ENCODE measurements around the gene ILK.

Gene ILK

DNA sequence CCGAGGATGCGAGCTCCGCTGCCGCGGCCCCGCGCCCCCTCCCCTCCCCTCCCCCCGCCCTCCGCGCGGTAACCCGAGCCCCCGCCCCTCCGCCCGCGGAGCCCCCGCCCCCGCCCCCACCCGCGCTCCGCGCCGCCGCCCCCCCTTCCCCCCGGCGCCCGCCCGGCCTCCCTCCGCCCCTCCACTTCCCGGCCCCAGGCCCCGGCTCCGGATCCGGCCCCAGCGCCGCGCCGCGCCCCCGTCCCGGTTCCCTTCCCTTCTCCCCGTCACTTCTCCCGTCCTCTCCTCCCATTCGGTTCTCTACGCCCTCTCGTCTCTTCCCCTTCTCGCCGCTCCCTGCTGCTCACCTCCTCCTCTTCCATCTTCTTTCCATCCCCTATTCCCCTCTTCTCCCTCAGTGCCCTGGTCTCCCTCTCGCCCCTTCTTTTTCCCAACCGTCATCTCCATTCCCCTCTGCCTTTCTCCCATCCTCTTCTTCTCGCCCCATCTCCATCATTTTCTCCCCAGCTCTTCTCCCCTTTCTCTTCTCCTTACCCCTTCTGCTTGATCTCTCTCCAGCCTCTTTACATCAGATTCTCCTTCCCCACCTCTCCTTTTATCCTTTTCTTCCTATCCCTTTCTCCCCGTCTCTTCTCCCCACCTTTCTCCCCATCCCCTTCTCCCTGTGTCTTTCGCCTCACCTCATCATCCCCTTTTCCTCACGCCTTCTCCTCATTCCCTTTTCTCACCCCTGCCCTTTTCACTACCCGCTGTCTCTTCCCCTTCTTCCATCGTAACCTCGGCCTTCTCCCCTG, 52.4 kb downstream of the ILK start, which contains the start of gene DCHS1:
TSS of gene DCHS1 (minus strand) at position 20 of the 794 bp plus-strand sequence. CDS start 14,196 bp downstream, outside the sequence.
- Histone ChIP-seq H3K4me2 (ENCODE audit: low read length, poor library complexity, severe bottlenecking) (peak within 1 kb of the TSS; percentile 63), H2BK120ac (ENCODE audit: low read depth, low read length) (peak within 1 kb of the TSS; percentile 87), H3K9me3 (ENCODE audit: control insufficient read depth, low read length) (no peaks in the 10 kb centered on the region), H3K27ac (ENCODE audit: low read length, poor library complexity, severe bottlenecking) (no peak within 1 kb of the TSS), H3K27me3 (ENCODE audit: control insufficient read depth in 1 of 2, insufficient read depth in 1 of 2, low read length in 2 of 2) (peaks cover 49 to 56% of the 10 kb centered on the region in 2 experiments), H2AK5ac (ENCODE audit: low read length, severe bottlenecking) (no peak within 1 kb of the TSS), H3K18ac (ENCODE audit: low read depth in 1 of 2, low read length in 2 of 2) (peak within 1 kb of the TSS; percentile 77 to 95), H3K9ac (ENCODE audit: low read length) (peak within 1 kb of the TSS; percentile 28), H3K4me3 (ENCODE audit: insufficient read depth in 1 of 2, low read depth in 1 of 2, low read length in 2 of 2) (peak within 1 kb of the TSS; percentile 64 to 66), H3K4me1 (ENCODE audit: control insufficient read depth, insufficient read depth, low read depth, low read length) (peaks cover 7% of the 10 kb centered on the region), H3K79me1 (replicated peaks; ENCODE audit: low read length, poor library complexity, severe bottlenecking) (no peaks in the 10 kb centered on the region), H2BK12ac (ENCODE audit: low read length in 2 of 2) (peak within 1 kb of the TSS; percentile 49 to 89), H3K36me3 (ENCODE audit: control insufficient read depth in 1 of 2, insufficient read depth in 2 of 2, low read depth in 1 of 2, low read length in 2 of 2) (no peaks in the 10 kb centered on the region), H4K91ac (ENCODE audit: low read length) (peak within 1 kb of the TSS; percentile 93), H3K23ac (ENCODE audit: low read length in 2 of 2) (peak within 1 kb of the TSS in 1 of 2 experiments; percentile 83), H2BK5ac (ENCODE audit: low read depth, low read length, poor library complexity, severe bottlenecking) (no peak within 1 kb of the TSS), H2BK15ac (ENCODE audit: low read depth, poor library complexity, severe bottlenecking) (peak within 1 kb of the TSS; percentile 60), H3K4ac (ENCODE audit: low read depth in 1 of 2, low read length in 2 of 2) (peak within 1 kb of the TSS; percentile 81 to 99), H3K14ac (ENCODE audit: low read length in 2 of 2) (peak within 1 kb of the TSS in 1 of 2 experiments; percentile 96), H4K8ac (ENCODE audit: low read length) (peak within 1 kb of the TSS; percentile 78), H2AFZ (ENCODE audit: low read depth, low read length) (peak within 1 kb of the TSS; percentile 74)
- DNase-seq = peak; percentile 26
- 5% methylated on average over 28 of the region's 56 CpGs for WGBS

- H3K27me3 ChIP-seq (ENCODE audit: control insufficient read depth in 1 of 2, insufficient read depth in 1 of 2, low read length in 2 of 2) = peaks cover 45 to 50% of the 10 kb centered on the region in 2 experiments
- H3K79me1 ChIP-seq (replicated peaks; ENCODE audit: low read length, poor library complexity, severe bottlenecking) = no peaks in the 10 kb centered on the region
- peak overlapping the region in 1 of 2 experiments; percentile 89 for H2BK12ac ChIP-seq (ENCODE audit: low read length in 2 of 2)
- H3K4me1 ChIP-seq (ENCODE audit: control insufficient read depth, insufficient read depth, low read depth, low read length) = peaks cover 7% of the 10 kb centered on the region
- no peak overlapping the region for H2AFZ ChIP-seq (ENCODE audit: low read depth, low read length)
- no peak overlapping the region for H3K4me3 ChIP-seq (ENCODE audit: insufficient read depth in 1 of 2, low read depth in 1 of 2, low read length in 2 of 2)
- H3K9me3 ChIP-seq (ENCODE audit: control insufficient read depth, low read length) = no peaks in the 10 kb centered on the region
- H3K18ac ChIP-seq (ENCODE audit: low read depth in 1 of 2, low read length in 2 of 2) = peak overlapping the region; percentile 17 to 95
- no peak overlapping the region for H2BK120ac ChIP-seq (ENCODE audit: low read depth, low read length)
- H3K9ac ChIP-seq (ENCODE audit: low read length) = no peak overlapping the region
- no peak overlapping the region for H4K8ac ChIP-seq (ENCODE audit: low read length)
- H4K91ac ChIP-seq (ENCODE audit: low read length) = no peak overlapping the region
- no peak overlapping the region for H3K27ac ChIP-seq (ENCODE audit: low read length, poor library complexity, severe bottlenecking)
- no peak overlapping the region for H3K4me2 ChIP-seq (ENCODE audit: low read length, poor library complexity, severe bottlenecking)
- H2AK5ac ChIP-seq (ENCODE audit: low read length, severe bottlenecking) = no peak overlapping the region
- H3K23ac ChIP-seq (ENCODE audit: low read length in 2 of 2) = no peak overlapping the region
- no peaks in the 10 kb centered on the region for H3K36me3 ChIP-seq (ENCODE audit: control insufficient read depth in 1 of 2, insufficient read depth in 2 of 2, low read depth in 1 of 2, low read length in 2 of 2)
- no peak overlapping the region for H3K14ac ChIP-seq (ENCODE audit: low read length in 2 of 2)
- no peak overlapping the region for H2BK5ac ChIP-seq (ENCODE audit: low read depth, low read length, poor library complexity, severe bottlenecking)
- WGBS = 55% methylated on average over 4 of the region's 4 CpGs
- no peak overlapping the region for H3K4ac ChIP-seq (ENCODE audit: low read depth in 1 of 2, low read length in 2 of 2)
- no peak overlapping the region for H2BK15ac ChIP-seq (ENCODE audit: low read depth, poor library complexity, severe bottlenecking)
- DNase-seq = no peak
Observed at GRCh38 chr11:6656584-6656915, 53.0 kb downstream of the ILK start.

- H2BK120ac ChIP-seq (ENCODE audit: low read depth, low read length) = no peak overlapping the region
- no peak overlapping the region for H4K8ac ChIP-seq (ENCODE audit: low read length)
- no peaks in the 10 kb centered on the region for H3K36me3 ChIP-seq (ENCODE audit: control insufficient read depth in 1 of 2, insufficient read depth in 2 of 2, low read depth in 1 of 2, low read length in 2 of 2)
- no peak overlapping the region for H3K18ac ChIP-seq (ENCODE audit: low read depth in 1 of 2, low read length in 2 of 2)
- H2BK5ac ChIP-seq (ENCODE audit: low read depth, low read length, poor library complexity, severe bottlenecking) = no peak overlapping the region
- no peak overlapping the region for H2AK5ac ChIP-seq (ENCODE audit: low read length, severe bottlenecking)
- H3K9me3 ChIP-seq (ENCODE audit: control insufficient read depth, low read length) = no peaks in the 10 kb centered on the region
- H2BK12ac ChIP-seq (ENCODE audit: low read length in 2 of 2) = peak overlapping the region in 1 of 2 experiments; percentile 15
- no peak overlapping the region for H3K4ac ChIP-seq (ENCODE audit: low read depth in 1 of 2, low read length in 2 of 2)
- peaks cover 7% of the 10 kb centered on the region for H3K4me1 ChIP-seq (ENCODE audit: control insufficient read depth, insufficient read depth, low read depth, low read length)
- H2AFZ ChIP-seq (ENCODE audit: low read depth, low read length) = no peak overlapping the region
- H4K91ac ChIP-seq (ENCODE audit: low read length) = peak overlapping the region; percentile 71
- no peak overlapping the region for H3K23ac ChIP-seq (ENCODE audit: low read length in 2 of 2)
- peaks cover 42 to 46% of the 10 kb centered on the region in 2 experiments for H3K27me3 ChIP-seq (ENCODE audit: control insufficient read depth in 1 of 2, insufficient read depth in 1 of 2, low read length in 2 of 2)
- WGBS = 38% methylated on average over 4 of the region's 5 CpGs
- DNase-seq = no peak
- no peak overlapping the region for H3K4me2 ChIP-seq (ENCODE audit: low read length, poor library complexity, severe bottlenecking)
- H3K79me1 ChIP-seq (replicated peaks; ENCODE audit: low read length, poor library complexity, severe bottlenecking) = no peaks in the 10 kb centered on the region
- no peak overlapping the region for H3K14ac ChIP-seq (ENCODE audit: low read length in 2 of 2)
- H3K9ac ChIP-seq (ENCODE audit: low read length) = no peak overlapping the region
- no peak overlapping the region for H2BK15ac ChIP-seq (ENCODE audit: low read depth, poor library complexity, severe bottlenecking)
- H3K4me3 ChIP-seq (ENCODE audit: insufficient read depth in 1 of 2, low read depth in 1 of 2, low read length in 2 of 2) = no peak overlapping the region
- H3K27ac ChIP-seq (ENCODE audit: low read length, poor library complexity, severe bottlenecking) = no peak overlapping the region
Observed at GRCh38 chr11:6656936-6657335, 53.4 kb downstream of the ILK start.

DNA sequence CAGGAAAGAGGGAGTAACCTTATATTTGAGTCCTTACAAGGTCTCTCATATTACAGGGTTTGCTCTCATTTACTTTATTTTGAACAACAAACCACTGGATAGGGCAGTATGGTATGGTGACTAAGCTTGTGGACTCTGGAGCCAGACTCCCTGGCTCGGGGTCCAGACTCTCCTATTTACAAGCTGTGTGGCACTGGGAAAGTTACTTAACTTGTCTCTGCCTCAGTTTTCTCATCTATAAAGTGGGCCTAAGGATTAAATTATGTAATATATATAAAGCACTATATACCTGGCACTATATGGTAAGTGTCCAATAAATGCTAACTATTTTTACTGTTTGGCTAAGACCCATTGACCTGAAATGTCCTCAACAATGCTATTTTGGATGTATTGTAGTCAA, 53.8 kb downstream of the ILK start:
- 20% methylated on average over 1 of the region's 1 CpG for WGBS
- Histone ChIP-seq H3K36me3 (ENCODE audit: control insufficient read depth in 1 of 2, insufficient read depth in 2 of 2, low read depth in 1 of 2, low read length in 2 of 2) (no peaks in the 10 kb centered on the region), H2BK120ac (ENCODE audit: low read depth, low read length) (no peak overlapping the region), H3K4me3 (ENCODE audit: insufficient read depth in 1 of 2, low read depth in 1 of 2, low read length in 2 of 2) (no peak overlapping the region), H3K27ac (ENCODE audit: low read length, poor library complexity, severe bottlenecking) (no peak overlapping the region), H2AFZ (ENCODE audit: low read depth, low read length) (no peak overlapping the region), H2BK12ac (ENCODE audit: low read length in 2 of 2) (no peak overlapping the region), H4K8ac (ENCODE audit: low read length) (no peak overlapping the region), H2BK15ac (ENCODE audit: low read depth, poor library complexity, severe bottlenecking) (no peak overlapping the region), H3K4me2 (ENCODE audit: low read length, poor library complexity, severe bottlenecking) (no peak overlapping the region), H3K18ac (ENCODE audit: low read depth in 1 of 2, low read length in 2 of 2) (no peak overlapping the region), H3K9ac (ENCODE audit: low read length) (no peak overlapping the region), H3K4me1 (ENCODE audit: control insufficient read depth, insufficient read depth, low read depth, low read length) (peaks cover 7% of the 10 kb centered on the region), H3K4ac (ENCODE audit: low read depth in 1 of 2, low read length in 2 of 2) (no peak overlapping the region), H3K14ac (ENCODE audit: low read length in 2 of 2) (no peak overlapping the region), H3K27me3 (ENCODE audit: control insufficient read depth in 1 of 2, insufficient read depth in 1 of 2, low read length in 2 of 2) (peaks cover 42% of the 10 kb centered on the region in 2 experiments), H2AK5ac (ENCODE audit: low read length, severe bottlenecking) (no peak overlapping the region), H3K9me3 (ENCODE audit: control insufficient read depth, low read length) (no peaks in the 10 kb centered on the region), H3K23ac (ENCODE audit: low read length in 2 of 2) (no peak overlapping the region), H3K79me1 (replicated peaks; ENCODE audit: low read length, poor library complexity, severe bottlenecking) (no peaks in the 10 kb centered on the region), H2BK5ac (ENCODE audit: low read depth, low read length, poor library complexity, severe bottlenecking) (no peak overlapping the region), H4K91ac (ENCODE audit: low read length) (no peak overlapping the region)
- DNase-seq = no peak
